Urinary bladder (tissue), 4 donors: ENCODE data around the gene TACC3. TPM values are rescaled to one million over a fixed set of nuclear protein-coding genes. Genes with fewer than 3 reads are reported as not detected.

Source experiments
- DNase-seq: peaks from one replicate; pipeline ENCODE4 v3.0.0-alpha.2; 2015; ENCODE audit errors: extremely low spot score
- H3K27ac ChIP-seq: one replicate; pipeline ENCODE4 v1.5.1; 2013; ENCODE audit warnings: low read depth, mild to moderate bottlenecking, moderate library complexity
- H3K36me3 ChIP-seq: one replicate; pipeline ENCODE4 v1.6.1; 2013; ENCODE audit warnings: mild to moderate bottlenecking, moderate library complexity; ENCODE audit not compliant: insufficient read depth
- H3K4me1 ChIP-seq: one replicate; pipeline ENCODE4 v1.6.1; 2013; ENCODE audit warnings: mild to moderate bottlenecking, moderate library complexity; ENCODE audit not compliant: insufficient read depth
- H3K4me3 ChIP-seq: one replicate; pipeline ENCODE4 v1.5.1; 2013; ENCODE audit warnings: low read depth, low read length
- WGBS: extraction: QIAGEN DNeasy Blood & Tissue Kit; methylation state at CpG from one replicate; pipeline ENCODE4 v1.1.7; 2013; 5-methylcytosine and 5-hydroxymethylcytosine counted together
- polyA plus RNA-seq: library from polyadenylated mRNA; stranded (reverse); fragments of 200-250 nt; gene quantifications from one replicate; pipeline ENCODE4 v1.2.3, GENCODE V29; 2013
- total RNA-seq: library from RNA; depleted of rRNA; stranded (reverse); fragments of >200 nt; gene quantifications from one replicate; pipeline ENCODE4 v1.2.3, GENCODE V29; 2014
- donor health status: healthy with polysubstance abuse.
- donor health status: healthy.

The TACC3 gene
- total RNA-seq (8.9 TPM), polyA plus RNA-seq (5.5 TPM)

DNA sequence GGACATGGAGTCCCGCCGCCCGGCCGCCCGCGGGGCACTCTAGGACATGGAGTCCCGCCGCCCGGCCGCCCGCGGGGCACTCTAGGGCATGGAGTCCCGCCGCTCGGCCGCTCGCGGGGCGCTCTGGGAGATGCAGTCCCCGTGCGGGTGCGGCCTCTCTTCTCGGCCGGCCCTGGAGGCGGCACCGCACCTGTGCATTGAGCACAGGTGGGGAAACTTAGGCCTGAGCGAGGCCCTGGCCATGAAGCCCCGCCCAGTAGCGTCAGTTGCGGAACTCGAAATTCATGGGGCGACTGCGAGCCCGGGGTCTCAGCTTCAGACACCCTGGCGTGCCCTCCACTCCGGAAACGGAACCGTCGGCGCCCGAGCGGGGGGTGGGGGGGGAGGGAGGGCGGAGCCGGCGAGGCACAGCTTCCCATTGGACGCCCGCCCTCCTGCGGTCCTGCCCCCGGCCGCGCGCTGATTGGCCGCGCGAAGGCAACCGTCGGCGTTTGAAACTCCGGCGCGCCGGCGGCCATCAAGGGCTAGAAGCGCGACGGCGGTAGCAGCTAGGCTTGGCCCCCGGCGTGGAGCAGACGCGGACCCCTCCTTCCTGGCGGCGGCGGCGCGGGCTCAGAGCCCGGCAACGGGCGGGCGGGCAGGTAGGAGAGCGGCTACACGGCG, at the start of gene TACC3, which contains the start of gene TMEM129:
Gene TACC3 (plus strand): TSS at position 519 of the 663 bp plus-strand sequence. CDS start 1,901 bp downstream, outside the sequence.
Gene TMEM129 (minus strand): TSS at position 321 of the 663 bp plus-strand sequence. CDS start 486 bp downstream, outside the sequence.
- peaks cover 5% of the 10 kb centered on the region for H3K4me1 ChIP-seq
- DNase-seq, result peak; percentile 87
- H3K4me3 ChIP-seq, result peak within 1 kb of the TSS; percentile 56
- WGBS, result under 1% methylated on average over 83 of the region's 83 CpGs
- no peaks in the 10 kb centered on the region for H3K36me3 ChIP-seq
- H3K27ac ChIP-seq, result peak within 1 kb of the TSS; percentile 81

- no peak for DNase-seq
- Histone ChIP-seq H3K36me3 (no peaks in the 10 kb centered on the region), H3K4me3 (no peak overlapping the region), H3K4me1 (no peaks in the 10 kb centered on the region), H3K27ac (no peak overlapping the region)
- 85% methylated on average over 20 of the region's 20 CpGs for WGBS
These were observed 47.6 kb upstream of the TACC3 start for GRCh38 chr4:1673671-1674070.

- 66% methylated on average over 9 of the region's 9 CpGs for WGBS
- Histone ChIP-seq H3K27ac (no peak overlapping the region), H3K4me1 (no peaks in the 10 kb centered on the region), H3K36me3 (no peaks in the 10 kb centered on the region), H3K4me3 (no peak overlapping the region)
- DNase-seq, result no peak
These were observed 46.6 kb upstream of the TACC3 start for GRCh38 chr4:1674682-1675081.

GRCh38 chr4:1675136-1675801, 46.1 kb upstream of the TACC3 start:
- no peak for DNase-seq
- Histone ChIP-seq H3K4me3 (no peak overlapping the region), H3K36me3 (no peaks in the 10 kb centered on the region), H3K27ac (no peak overlapping the region), H3K4me1 (no peaks in the 10 kb centered on the region)
- WGBS, result 73% methylated on average over 19 of the region's 19 CpGs

DNA sequence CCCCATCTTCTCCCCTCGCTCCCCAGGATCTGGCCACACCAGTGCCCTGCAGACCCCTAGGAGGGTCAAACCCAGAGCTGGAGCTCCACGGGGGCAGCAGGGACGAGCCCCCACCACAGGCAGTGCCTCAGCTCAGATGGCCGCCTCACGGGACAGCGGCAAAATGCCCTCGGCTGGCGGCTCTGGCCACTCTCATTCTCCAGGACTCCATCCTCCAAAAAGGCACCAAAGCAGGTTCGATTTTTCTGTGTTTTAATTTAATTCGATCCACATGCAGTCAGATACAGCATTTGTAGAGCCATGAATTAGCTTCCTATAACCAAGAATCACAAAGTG, 45.6 kb upstream of the TACC3 start:
- Histone ChIP-seq H3K27ac (no peak overlapping the region), H3K4me1 (no peaks in the 10 kb centered on the region), H3K4me3 (no peak overlapping the region), H3K36me3 (no peaks in the 10 kb centered on the region)
- no peak for DNase-seq
- WGBS, result 85% methylated on average over 10 of the region's 10 CpGs

DNA sequence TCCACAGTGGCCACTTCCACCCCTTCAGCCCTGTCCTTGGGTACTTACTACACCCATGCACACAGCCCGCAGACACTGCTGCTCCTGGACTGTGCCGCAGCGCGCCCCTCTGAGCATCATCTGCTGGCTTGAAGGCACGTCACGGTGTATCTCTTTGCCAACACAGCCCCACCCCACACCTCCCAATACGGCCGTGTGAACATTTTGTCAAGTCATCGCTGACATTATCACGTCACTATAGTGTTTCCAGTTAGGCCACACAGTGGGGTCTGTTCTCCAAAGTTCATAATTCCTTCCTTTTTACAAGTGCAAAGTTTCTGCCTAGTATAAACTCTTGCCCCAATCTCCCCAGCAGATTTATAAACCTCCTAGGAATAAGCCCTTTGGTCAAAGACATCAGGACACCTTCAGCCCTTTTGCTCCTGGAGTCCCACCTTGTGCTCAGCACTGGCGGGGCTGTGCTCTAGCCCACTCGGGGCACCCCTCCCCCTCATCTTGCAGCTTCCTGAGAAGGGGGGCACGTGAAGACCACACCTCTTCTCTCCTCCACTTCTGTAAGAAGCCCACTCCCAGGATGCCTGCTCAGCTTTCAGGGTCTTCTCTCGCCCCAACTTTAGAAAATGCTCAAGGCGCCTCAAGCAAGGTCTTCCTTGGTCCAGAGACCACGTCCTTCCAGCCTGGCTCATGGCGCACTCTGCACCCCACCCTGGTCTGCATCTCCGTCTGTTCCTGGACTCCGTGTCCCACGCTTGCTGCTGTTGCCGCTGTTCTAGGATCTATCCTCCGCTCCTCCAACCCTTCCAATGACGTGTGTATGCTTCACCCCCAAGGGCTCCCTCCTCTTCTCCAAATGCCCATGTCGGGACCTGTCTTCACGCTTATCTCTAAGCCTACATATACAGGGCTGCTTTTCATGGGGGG, 44.5 kb upstream of the TACC3 start:
- 78% methylated on average over 25 of the region's 25 CpGs for WGBS
- DNase-seq, result no peak
- H3K27ac ChIP-seq, result no peak overlapping the region
- H3K4me3 ChIP-seq, result no peak overlapping the region
- H3K4me1 ChIP-seq, result no peaks in the 10 kb centered on the region
- no peaks in the 10 kb centered on the region for H3K36me3 ChIP-seq

DNA sequence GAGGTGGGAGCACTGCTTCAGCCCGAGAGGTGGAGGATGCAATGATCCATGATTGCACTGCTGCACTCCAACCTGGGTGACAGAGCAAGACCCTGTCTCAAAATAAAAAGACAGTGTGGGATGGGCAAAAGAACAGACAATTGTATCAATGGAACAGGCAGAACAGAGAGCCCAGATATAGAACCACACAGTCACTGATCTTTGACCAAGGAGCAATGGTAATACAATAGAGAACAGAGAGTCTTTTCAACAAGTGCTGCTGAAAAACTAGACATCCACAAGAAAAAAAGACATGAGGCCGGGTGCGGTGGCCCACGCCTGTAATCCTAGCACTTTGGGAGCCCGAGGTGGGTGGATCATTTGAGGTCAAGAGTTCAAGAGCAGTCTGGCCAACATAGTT, 43.1 kb upstream of the TACC3 start:
- WGBS, result 68% methylated on average over 5 of the region's 5 CpGs
- H3K4me3 ChIP-seq, result no peak overlapping the region
- H3K27ac ChIP-seq, result no peak overlapping the region
- H3K4me1 ChIP-seq, result no peaks in the 10 kb centered on the region
- no peaks in the 10 kb centered on the region for H3K36me3 ChIP-seq
- DNase-seq, result no peak

DNA sequence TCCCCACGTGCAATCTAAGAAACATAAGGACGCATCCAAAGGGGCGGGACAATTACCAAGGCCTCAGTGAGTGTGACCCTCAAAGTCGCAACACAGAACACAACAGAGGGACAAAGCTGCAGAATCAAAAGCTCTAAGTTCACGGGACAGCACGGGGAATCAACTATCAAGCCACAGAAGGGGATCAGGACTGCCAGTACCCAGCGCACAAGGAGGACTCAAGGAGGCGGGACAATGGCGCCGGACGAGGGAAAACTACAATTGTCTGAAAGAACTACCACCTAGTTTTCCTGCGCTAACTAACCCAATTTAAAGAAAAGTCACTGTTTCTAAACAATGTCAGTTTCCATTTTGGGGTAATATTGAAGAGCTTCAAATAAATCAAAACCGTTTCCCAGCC, 38.5 kb upstream of the TACC3 start:
- H3K4me1 ChIP-seq, result no peaks in the 10 kb centered on the region
- 90% methylated on average over 13 of the region's 13 CpGs for WGBS
- H3K27ac ChIP-seq, result no peak overlapping the region
- H3K36me3 ChIP-seq, result no peaks in the 10 kb centered on the region
- no peak overlapping the region for H3K4me3 ChIP-seq
- no peak for DNase-seq

GRCh38 chr4:1683261-1683735, 38.0 kb upstream of the TACC3 start:
- H3K27ac ChIP-seq, result peak overlapping the region; percentile 33
- 7% methylated on average over 13 of the region's 13 CpGs for WGBS
- peak overlapping the region; percentile 46 for H3K4me3 ChIP-seq
- no peak for DNase-seq
- H3K4me1 ChIP-seq, result no peaks in the 10 kb centered on the region
- no peaks in the 10 kb centered on the region for H3K36me3 ChIP-seq

DNA sequence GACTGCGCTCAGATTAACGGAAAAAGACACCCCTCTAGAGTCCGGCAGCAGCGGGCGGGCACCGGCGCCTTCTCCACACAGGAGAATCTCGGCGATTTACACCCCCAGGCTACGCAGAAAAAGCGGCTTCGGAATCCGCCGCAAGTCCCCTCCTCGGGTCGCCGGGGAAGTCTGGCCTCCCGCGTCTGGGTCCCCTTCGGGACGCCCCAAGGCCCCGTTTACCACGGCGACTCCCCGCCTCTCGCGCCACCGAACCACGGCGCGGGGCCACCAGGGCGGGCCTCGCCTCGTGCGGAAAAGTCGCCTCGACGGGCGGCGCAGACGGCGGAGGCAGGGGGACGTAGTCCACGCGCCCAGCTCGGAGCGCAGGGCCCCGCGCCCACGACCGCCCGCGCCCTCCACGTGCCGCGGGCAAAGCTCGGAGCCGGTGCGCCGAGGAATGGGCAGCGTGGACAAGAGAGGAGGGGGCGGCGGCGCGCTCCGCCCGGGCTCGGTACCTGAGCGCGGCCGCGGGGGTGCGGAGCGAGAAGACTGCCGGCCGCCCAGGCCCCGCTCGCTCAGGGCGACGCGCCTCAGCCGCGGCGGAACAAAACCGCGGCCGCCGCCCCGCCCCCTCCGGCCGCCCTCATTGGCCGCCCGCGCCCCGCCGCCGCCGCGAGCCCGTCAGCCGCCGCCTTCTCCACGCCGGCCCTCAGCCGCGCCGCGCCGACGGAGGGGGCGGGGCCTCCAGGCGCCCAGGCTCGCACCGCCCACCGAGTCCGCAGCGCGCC, 37.4 kb upstream of the TACC3 start, which contains the start of gene FAM53A:
Gene FAM53A (minus strand): TSS at position 578 of the 770 bp plus-strand sequence. CDS start 15,572 bp downstream, outside the sequence.
- Histone ChIP-seq H3K36me3 (no peaks in the 10 kb centered on the region), H3K4me3 (peak within 1 kb of the TSS; percentile 46), H3K4me1 (no peaks in the 10 kb centered on the region), H3K27ac (peak within 1 kb of the TSS; percentile 33)
- DNase-seq, result peak; percentile 13
- under 1% methylated on average over 114 of the region's 118 CpGs for WGBS

- Histone ChIP-seq H3K36me3 (no peaks in the 10 kb centered on the region), H3K4me1 (no peaks in the 10 kb centered on the region), H3K27ac (no peak overlapping the region), H3K4me3 (peak overlapping the region; percentile 46)
- no peak for DNase-seq
- WGBS, result 30% methylated on average over 66 of the region's 66 CpGs
These were observed 36.7 kb upstream of the TACC3 start for GRCh38 chr4:1684506-1685234.
